ENCODE measurements around the gene SUDS3. TPM values are rescaled to one million over a fixed set of nuclear protein-coding genes. Genes with fewer than 3 reads are reported as not detected.

Gene SUDS3
- polyA plus RNA-seq, 1 of the 3 experiments (the other 2 are of a cell fraction): 15.0 TPM

GRCh38 chr12:118397708-118398440 lies 21.5 kb downstream of the SUDS3 start:
- DNase-seq: no peak
- TF ChIP-seq CTCF (IDR thresholded peaks at IDR 0.05): no peak
- Histone ChIP-seq H3K4me1 (ENCODE audit: control insufficient read depth in 1 of 2, insufficient read depth in 2 of 2, low read depth in 1 of 2, low read length in 1 of 2) (no peaks in the 10 kb centered on the region; a peak in 1 of 4 replicates), H3K4me3 (ENCODE audit: low read depth in 2 of 2, low read length in 1 of 2) (no peak overlapping the region), H3K9me3 (no peaks in the 10 kb centered on the region), H3F3A (replicated peaks; ENCODE audit: insufficient read depth) (peaks cover 6% of the 10 kb centered on the region), H2AFZ (ENCODE audit: low read depth) (no peak overlapping the region), H3K27ac (ENCODE audit: low read depth in 2 of 2, low read length in 1 of 2) (no peak overlapping the region), H3K36me3 (replicated peaks in 1 of 2; ENCODE audit: control insufficient read depth in 1 of 2, insufficient read depth in 2 of 2, low read length in 1 of 2) (peaks cover 40 to 66% of the 10 kb centered on the region in 2 experiments), H3K4me2 (no peak overlapping the region), H3K9ac (no peak overlapping the region), H3K27me3 (ENCODE audit: insufficient read depth) (no peaks in the 10 kb centered on the region), H4K20me1 (ENCODE audit: insufficient read depth) (no peaks in the 10 kb centered on the region), H3K79me2 (ENCODE audit: insufficient read depth) (peaks cover 6% of the 10 kb centered on the region), H3K9me2 (no peaks in the 10 kb centered on the region)
- 95% methylated on average over 10 of the region's 10 CpGs for WGBS (ENCODE audit: low lambda C conversion rate)
- ChIA-PET CTCF (interaction anchor here (1.0 to 2.9 kb wide), 4 partner anchors 20 to 1015 kb away, joined by 3 to 13 read pairs (median 3); partner anchors contain the start of gene SUDS3), POLR2A (no interaction called here)

- Histone ChIP-seq H3K27me3 (ENCODE audit: insufficient read depth) (no peaks in the 10 kb centered on the region), H3K9ac (no peak overlapping the region), H2AFZ (ENCODE audit: low read depth) (no peak overlapping the region), H3K4me1 (ENCODE audit: control insufficient read depth in 1 of 2, insufficient read depth in 2 of 2, low read depth in 1 of 2, low read length in 1 of 2) (no peaks in the 10 kb centered on the region; a peak in 1 of 4 replicates), H3F3A (replicated peaks; ENCODE audit: insufficient read depth) (peaks cover 6% of the 10 kb centered on the region), H3K27ac (ENCODE audit: low read depth in 2 of 2, low read length in 1 of 2) (no peak overlapping the region), H3K79me2 (ENCODE audit: insufficient read depth) (peaks cover 6% of the 10 kb centered on the region), H3K4me3 (ENCODE audit: low read depth in 2 of 2, low read length in 1 of 2) (no peak overlapping the region), H3K9me3 (no peaks in the 10 kb centered on the region), H3K9me2 (no peaks in the 10 kb centered on the region), H3K4me2 (no peak overlapping the region), H4K20me1 (ENCODE audit: insufficient read depth) (no peaks in the 10 kb centered on the region), H3K36me3 (replicated peaks in 1 of 2; ENCODE audit: control insufficient read depth in 1 of 2, insufficient read depth in 2 of 2, low read length in 1 of 2) (peaks cover 44 to 68% of the 10 kb centered on the region in 2 experiments)
- ChIA-PET POLR2A (no interaction called here), CTCF (interaction anchor here (1.0 to 2.9 kb wide), 4 partner anchors 21 to 1015 kb away, joined by 3 to 13 read pairs (median 3); no protein-coding TSS in a partner anchor)
- no peak for TF ChIP-seq PBX3 (IDR thresholded peaks at IDR 0.05)
- TF ChIP-seq GABPA (IDR thresholded peaks at IDR 0.05; ENCODE audit: low read depth): no peak
- no peak for TF ChIP-seq RAD21 (IDR thresholded peaks at IDR 0.05; ENCODE audit: low read length)
- TF ChIP-seq YY1 (IDR thresholded peaks at IDR 0.05; ENCODE audit: low read depth): no peak
- TF ChIP-seq CHD2 (IDR thresholded peaks at IDR 0.05; ENCODE audit: low read length, partially characterized antibody): no peak
- 89% methylated on average over 2 of the region's 2 CpGs for WGBS (ENCODE audit: low lambda C conversion rate)
- DNase-seq: no peak
These were observed 22.2 kb downstream of the SUDS3 start for GRCh38 chr12:118398524-118398923.

- ChIA-PET POLR2A (no interaction called here), CTCF (interaction anchor here (1.2 kb wide), 1 partner anchor 21 kb away, joined by 3 read pairs; no protein-coding TSS in a partner anchor)
- no peak overlapping the region for H3K4me3 ChIP-seq (ENCODE audit: low read depth in 2 of 2, low read length in 1 of 2)
- 95% methylated on average over 5 of the region's 5 CpGs for whole genome bisulfite sequencing (ENCODE audit: low lambda C conversion rate)
- H3K27me3 ChIP-seq (ENCODE audit: insufficient read depth): no peaks in the 10 kb centered on the region
- no peak overlapping the region for H3K9ac ChIP-seq
- H3K36me3 ChIP-seq (replicated peaks in 1 of 2; ENCODE audit: control insufficient read depth in 1 of 2, insufficient read depth in 2 of 2, low read length in 1 of 2): peaks cover 44 to 69% of the 10 kb centered on the region in 2 experiments
- no peaks in the 10 kb centered on the region for H3K9me2 ChIP-seq
- H3K9me3 ChIP-seq: no peaks in the 10 kb centered on the region
- no peak for DNase-seq
- H3F3A ChIP-seq (replicated peaks; ENCODE audit: insufficient read depth): peaks cover 6% of the 10 kb centered on the region
- H3K4me1 ChIP-seq (ENCODE audit: control insufficient read depth in 1 of 2, insufficient read depth in 2 of 2, low read depth in 1 of 2, low read length in 1 of 2): no peaks in the 10 kb centered on the region; a peak in 1 of 4 replicates
- peaks cover 6% of the 10 kb centered on the region for H3K79me2 ChIP-seq (ENCODE audit: insufficient read depth)
- H2AFZ ChIP-seq (ENCODE audit: low read depth): no peak overlapping the region
- H4K20me1 ChIP-seq (ENCODE audit: insufficient read depth): no peaks in the 10 kb centered on the region
- H3K4me2 ChIP-seq: no peak overlapping the region
- no peak overlapping the region for H3K27ac ChIP-seq (ENCODE audit: low read depth in 2 of 2, low read length in 1 of 2)
- TF ChIP-seq FOSL2 (IDR thresholded peaks at IDR 0.05; ENCODE audit: borderline replicate concordance, low read depth) (no peak), USF1 (IDR thresholded peaks at IDR 0.05; ENCODE audit: borderline replicate concordance, low read depth) (no peak), FOXM1 (IDR thresholded peaks at IDR 0.05; ENCODE audit: low read depth) (no peak), EZH2phosphoT487 (IDR thresholded peaks at IDR 0.05; ENCODE audit: borderline replicate concordance, low read depth) (no peak), MAX (IDR thresholded peaks at IDR 0.05; ENCODE audit: low read depth) (no peak), ELF1 (IDR thresholded peaks at IDR 0.05) (no peak), RAD21 (IDR thresholded peaks at IDR 0.05; ENCODE audit: low read length) (no peak), RCOR1 (IDR thresholded peaks at IDR 0.05; ENCODE audit: low read length) (no peak), MXI1 (IDR thresholded peaks at IDR 0.05; ENCODE audit: low read depth, low read length) (no peak), FOXJ3 (CRISPR knock-in tag; IDR thresholded peaks at IDR 0.05) (no peak), TAF1 (IDR thresholded peaks at IDR 0.05; ENCODE audit: borderline replicate concordance, low read depth, low read length) (no peak), GATA2 (CRISPR knock-in tag; IDR thresholded peaks at IDR 0.05) (no peak), SIN3A (IDR thresholded peaks at IDR 0.05; ENCODE audit: borderline replicate concordance, low read depth, low read length) (no peak), RFX5 (IDR thresholded peaks at IDR 0.05; ENCODE audit: low read length) (no peak)
These were observed 22.6 kb downstream of the SUDS3 start for GRCh38 chr12:118398940-118399339.
